ENCODE measurements around the gene ACTL9. TPM values are rescaled to one million over a fixed set of nuclear protein-coding genes. Genes with fewer than 3 reads are reported as not detected.

The ACTL9 gene
- total and polyA plus RNA-seq, 8 donors, result not detected

DNA sequence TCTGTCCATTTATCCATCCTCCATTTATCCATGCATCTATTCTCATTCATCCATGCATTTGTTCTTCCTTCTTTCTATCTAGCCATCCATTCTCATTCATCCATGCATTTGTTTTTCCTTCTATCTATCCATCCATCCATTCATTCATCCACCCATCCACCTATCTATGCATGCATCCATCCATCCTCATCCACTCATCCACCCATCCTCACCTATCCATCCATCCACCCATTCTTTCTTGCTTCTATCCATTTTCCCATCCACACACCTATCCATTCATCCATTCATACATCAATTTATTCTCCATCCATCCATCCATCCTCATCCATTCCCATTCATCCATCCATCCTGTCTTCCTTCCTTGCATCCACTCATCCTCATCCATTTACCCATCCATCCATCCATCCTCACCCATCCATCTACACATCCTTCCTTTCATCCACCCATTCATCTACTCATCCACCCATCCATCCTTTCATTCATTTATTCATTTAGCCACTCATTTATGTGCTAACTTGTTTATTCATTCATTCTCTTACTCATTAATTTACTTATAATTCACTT, 20.3 kb downstream of the ACTL9 start:
- no peak for DNase-seq
- Histone ChIP-seq H3K36me3 (no peaks in the 10 kb centered on the region), H3K4me3 (no peak overlapping the region), H3K27ac (no peak overlapping the region), H3K4me1 (no peaks in the 10 kb centered on the region), H3K27me3 (peaks cover 0 to 8% (median 0%) of the 10 kb centered on the region in 3 donors), H3K9me3 (peaks cover 0 to 12% (median 9%) of the 10 kb centered on the region in 4 donors)
- TF ChIP-seq POLR2A (IDR thresholded peaks at IDR 0.05) (no peak), POLR2AphosphoS5 (IDR thresholded peaks at IDR 0.05) (no peak), EP300 (IDR thresholded peaks at IDR 0.05) (no peak)
- TF ChIP-seq, protein P1, sequence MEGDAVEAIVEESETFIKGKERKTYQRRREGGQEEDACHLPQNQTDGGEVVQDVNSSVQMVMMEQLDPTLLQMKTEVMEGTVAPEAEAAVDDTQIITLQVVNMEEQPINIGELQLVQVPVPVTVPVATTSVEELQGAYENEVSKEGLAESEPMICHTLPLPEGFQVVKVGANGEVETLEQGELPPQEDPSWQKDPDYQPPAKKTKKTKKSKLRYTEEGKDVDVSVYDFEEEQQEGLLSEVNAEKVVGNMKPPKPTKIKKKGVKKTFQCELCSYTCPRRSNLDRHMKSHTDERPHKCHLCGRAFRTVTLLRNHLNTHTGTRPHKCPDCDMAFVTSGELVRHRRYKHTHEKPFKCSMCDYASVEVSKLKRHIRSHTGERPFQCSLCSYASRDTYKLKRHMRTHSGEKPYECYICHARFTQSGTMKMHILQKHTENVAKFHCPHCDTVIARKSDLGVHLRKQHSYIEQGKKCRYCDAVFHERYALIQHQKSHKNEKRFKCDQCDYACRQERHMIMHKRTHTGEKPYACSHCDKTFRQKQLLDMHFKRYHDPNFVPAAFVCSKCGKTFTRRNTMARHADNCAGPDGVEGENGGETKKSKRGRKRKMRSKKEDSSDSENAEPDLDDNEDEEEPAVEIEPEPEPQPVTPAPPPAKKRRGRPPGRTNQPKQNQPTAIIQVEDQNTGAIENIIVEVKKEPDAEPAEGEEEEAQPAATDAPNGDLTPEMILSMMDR (IDR thresholded peaks at IDR 0.05), result no peak
- intact Hi-C loops (cut with DNase I; ENCODE audit: low total_unique reads), result no loop called here

DNA sequence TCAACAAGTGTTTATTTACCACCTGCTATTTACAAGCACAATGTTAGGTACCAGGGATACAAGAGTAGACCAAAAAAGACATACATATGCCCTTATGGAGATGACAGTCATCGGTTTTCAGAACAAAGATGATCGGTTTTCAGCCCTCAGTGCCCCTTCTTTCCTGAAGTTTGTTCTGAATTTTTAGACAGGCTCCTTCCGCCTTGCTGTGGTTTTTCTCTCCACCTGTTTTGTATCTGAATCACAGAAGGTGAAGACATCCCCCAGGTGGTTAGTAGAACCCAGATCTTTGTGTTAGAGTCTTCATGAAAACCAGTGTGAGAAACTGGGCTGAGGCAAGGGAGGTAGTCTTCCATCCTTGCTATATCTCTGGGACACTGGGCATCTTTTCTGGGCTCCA, 23.5 kb downstream of the ACTL9 start:
- Histone ChIP-seq H3K36me3 (no peaks in the 10 kb centered on the region), H3K9me3 (no peaks in the 10 kb centered on the region), H3K27me3 (peaks cover 0 to 15% (median 0%) of the 10 kb centered on the region in 3 donors), H3K4me3 (no peak overlapping the region), H3K27ac (no peak overlapping the region), H3K4me1 (no peaks in the 10 kb centered on the region)
- no peak for TF ChIP-seq POLR2A (IDR thresholded peaks at IDR 0.05)
- intact Hi-C loops (cut with DNase I; ENCODE audit: low total_unique reads), result no loop called here
- 70 to 85% (median 82%) methylated on average over 3 of the region's 3 CpGs for WGBS, 5 donors
- DNase-seq, result no peak

DNA sequence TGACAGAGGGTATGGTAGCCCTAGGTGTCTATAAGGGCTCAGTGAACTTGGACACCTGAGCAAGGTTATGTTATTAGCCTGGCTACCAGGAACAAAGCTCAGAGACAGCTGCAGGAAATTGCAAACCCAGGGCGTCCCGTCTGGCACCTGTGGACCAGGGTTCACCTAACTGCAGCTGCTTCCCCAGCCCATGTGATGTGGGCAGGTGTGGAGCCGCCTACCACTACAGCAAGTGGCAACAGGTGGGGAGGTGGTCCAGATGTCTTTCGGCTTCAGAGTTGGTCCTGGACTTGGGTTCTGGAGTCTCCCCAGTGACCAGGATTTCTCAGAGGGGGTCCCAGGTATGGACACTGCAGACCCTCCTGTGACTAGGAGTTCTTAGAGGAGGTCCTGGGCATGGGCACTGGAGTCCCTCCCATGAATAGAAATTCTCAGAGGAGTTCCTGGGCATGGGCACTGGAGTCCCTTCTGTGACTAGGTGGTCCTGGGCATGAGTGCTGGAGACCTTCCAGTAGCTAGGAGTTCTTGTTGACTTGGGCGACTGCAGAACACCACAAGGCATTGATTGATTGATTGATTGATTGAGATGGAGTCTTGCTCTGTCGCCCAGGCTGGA, 25.2 kb downstream of the ACTL9 start:
- Histone ChIP-seq H3K9me3 (peaks cover 0 to 6% (median 0%) of the 10 kb centered on the region in 4 donors), H3K4me3 (no peak overlapping the region), H3K36me3 (no peaks in the 10 kb centered on the region), H3K4me1 (no peaks in the 10 kb centered on the region), H3K27ac (no peak overlapping the region), H3K27me3 (peaks cover 0 to 11% (median 0%) of the 10 kb centered on the region in 3 donors)
- intact Hi-C loops (cut with DNase I; ENCODE audit: low total_unique reads), result no loop called here
- TF ChIP-seq, protein P1 (IDR thresholded peaks at IDR 0.05), result no peak
- TF ChIP-seq POLR2A (IDR thresholded peaks at IDR 0.05), result no peak
- TF ChIP-seq EP300 (IDR thresholded peaks at IDR 0.05), result no peak
- TF ChIP-seq POLR2AphosphoS5 (IDR thresholded peaks at IDR 0.05), result no peak
- 67 to 100% (median 77%) methylated on average over 1 to 6 of the region's 6 CpGs for WGBS, 5 donors
- no peak for DNase-seq

DNA sequence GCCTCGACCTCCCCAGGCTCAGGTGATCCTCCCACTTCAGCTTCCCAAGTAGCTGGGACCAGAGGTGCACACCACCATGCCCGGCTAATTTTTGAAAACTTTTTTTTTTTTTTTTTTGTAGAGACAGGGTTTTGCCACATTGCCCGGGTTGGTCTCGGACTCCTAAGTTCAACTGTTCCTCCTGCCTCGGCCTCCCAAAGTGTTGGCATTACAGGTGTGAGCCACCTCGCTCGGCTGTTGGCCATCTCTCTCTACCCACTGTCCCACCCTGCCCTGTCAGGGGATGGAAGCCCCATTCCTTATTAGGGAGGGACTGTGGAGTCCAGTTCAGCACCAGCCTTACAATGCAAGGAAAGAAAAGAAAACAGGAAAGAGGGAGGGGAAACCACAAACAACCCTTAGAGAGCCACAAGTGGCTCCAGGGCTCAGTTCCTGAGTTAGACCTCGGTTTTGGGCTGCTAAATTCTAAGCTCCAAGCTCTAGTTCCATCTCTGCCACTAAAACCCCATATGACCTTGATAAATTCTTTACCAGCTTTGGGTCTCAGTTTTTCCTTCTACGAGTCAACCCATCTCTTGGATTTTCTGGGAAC, 31.7 kb downstream of the ACTL9 start:
- Histone ChIP-seq H3K9me3 (peaks cover 0 to 6% (median 0%) of the 10 kb centered on the region in 4 donors), H3K36me3 (no peaks in the 10 kb centered on the region), H3K27ac (no peak overlapping the region), H3K27me3 (peaks cover 3 to 34% (median 4%) of the 10 kb centered on the region in 3 donors), H3K4me3 (no peak overlapping the region), H3K4me1 (no peaks in the 10 kb centered on the region)
- WGBS, 5 donors, result 66 to 79% (median 75%) methylated on average over 9 of the region's 9 CpGs
- intact Hi-C loops (cut with DNase I; ENCODE audit: low total_unique reads), result no loop called here
- DNase-seq, result no peak
- TF ChIP-seq EP300 (IDR thresholded peaks at IDR 0.05), result no peak

DNA sequence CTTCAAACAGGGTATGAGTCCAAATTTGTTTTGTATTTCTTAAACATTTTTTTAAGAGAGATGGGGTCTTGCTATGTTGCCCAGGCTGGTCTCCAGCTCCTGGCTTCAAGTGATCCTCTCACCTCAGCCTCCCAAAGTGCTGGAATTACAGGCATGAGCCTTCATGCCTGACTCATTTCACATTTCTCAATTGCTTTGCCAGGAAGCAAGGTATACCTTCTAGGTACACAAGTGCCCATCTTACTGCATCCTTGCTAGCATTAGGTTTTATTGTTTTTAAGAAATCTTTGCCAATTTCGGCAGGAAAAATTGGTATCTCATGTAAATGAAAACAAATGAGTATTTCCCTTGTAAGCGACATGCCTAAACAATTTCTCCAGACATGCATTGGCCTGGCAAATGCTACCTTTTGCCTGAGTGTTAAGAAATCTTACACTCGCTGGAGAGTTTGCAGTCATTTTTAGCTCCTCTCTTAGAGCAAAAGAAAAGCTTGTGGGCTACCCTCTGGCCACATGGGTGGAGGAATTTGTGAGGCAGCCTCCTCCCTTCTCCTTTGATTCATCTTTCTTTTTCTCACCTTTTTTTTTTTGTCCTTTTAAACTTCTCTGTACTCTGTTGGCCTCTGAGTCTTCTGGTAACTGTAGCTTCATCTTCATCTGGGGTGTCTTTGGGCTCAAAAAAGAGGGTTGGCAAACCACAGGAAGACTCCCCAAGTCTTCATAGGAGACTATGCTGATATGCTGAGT, 33.0 kb downstream of the ACTL9 start:
- 66 to 88% (median 84%) methylated on average over 3 of the region's 3 CpGs for WGBS, 5 donors
- Histone ChIP-seq H3K4me1 (no peaks in the 10 kb centered on the region), H3K9me3 (peaks cover 0 to 6% (median 0%) of the 10 kb centered on the region in 4 donors), H3K27me3 (peaks cover 3 to 41% (median 4%) of the 10 kb centered on the region in 3 donors), H3K4me3 (no peak overlapping the region), H3K36me3 (no peaks in the 10 kb centered on the region), H3K27ac (no peak overlapping the region)
- no peak for TF ChIP-seq POLR2AphosphoS5 (IDR thresholded peaks at IDR 0.05)
- TF ChIP-seq POLR2A (IDR thresholded peaks at IDR 0.05), result no peak
- TF ChIP-seq, protein P1 (IDR thresholded peaks at IDR 0.05), result no peak
- intact Hi-C loops (cut with DNase I; ENCODE audit: low total_unique reads), result no loop called here
- DNase-seq, result no peak

All from stomach (tissue), 9 donors.